SW 1271 (cell line): Measurements from ENCODE around the gene LLCFC1.

Source experiments
- DNase-seq, 2 experiments: peaks; one replicate each; lab custom pipeline; 2025; lab: John Stamatoyannopoulos, UW

LLCFC1 gene

GRCh38 chr7:142910031-142910433 is 29.3 kb upstream of the LLCFC1 start:
- no peak for DNase-seq

DNA sequence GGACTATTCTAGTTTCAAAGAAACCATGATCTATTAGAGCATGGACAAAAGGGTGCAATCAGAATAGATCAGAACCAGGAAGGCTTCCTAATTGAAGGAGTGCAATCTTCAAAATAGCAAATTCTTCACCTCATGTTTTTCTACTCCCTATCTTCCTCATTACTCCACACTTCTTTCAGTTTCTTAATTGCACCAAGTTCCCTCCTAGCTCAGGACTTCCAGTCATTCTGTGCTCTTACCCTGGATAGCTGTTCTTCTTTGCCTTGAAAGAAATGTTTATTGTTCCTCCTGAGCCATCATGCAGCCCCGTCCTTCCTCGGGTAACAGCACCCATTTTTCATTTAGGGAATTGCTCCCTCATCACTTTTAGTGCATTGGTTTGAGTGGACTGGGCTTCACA is 28.8 kb upstream of the LLCFC1 start:
- DNase-seq = no peak

- DNase-seq = no peak
These were observed 26.2 kb upstream of the LLCFC1 start for GRCh38 chr7:142913051-142913450.

DNA sequence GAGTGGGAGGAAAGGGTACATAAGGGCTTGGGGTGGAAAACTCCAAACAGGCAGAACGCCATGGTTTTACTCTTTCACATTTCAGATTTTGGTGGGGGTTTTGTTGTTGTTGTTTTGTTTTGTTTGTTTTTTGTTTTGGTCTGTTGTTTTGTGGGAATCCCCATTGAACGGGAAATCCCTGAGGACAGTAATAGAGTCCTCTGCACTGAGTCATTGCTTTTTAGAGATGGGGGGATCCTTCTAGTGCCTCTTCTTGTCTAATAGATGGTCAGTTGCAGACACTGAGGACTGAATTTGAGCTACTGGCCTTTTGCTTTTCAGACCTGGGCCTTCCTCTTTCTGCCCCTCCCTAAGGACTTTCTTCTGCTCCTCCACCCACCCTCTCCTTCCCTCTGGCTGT is 25.7 kb upstream of the LLCFC1 start:
- DNase-seq = no peak

DNA sequence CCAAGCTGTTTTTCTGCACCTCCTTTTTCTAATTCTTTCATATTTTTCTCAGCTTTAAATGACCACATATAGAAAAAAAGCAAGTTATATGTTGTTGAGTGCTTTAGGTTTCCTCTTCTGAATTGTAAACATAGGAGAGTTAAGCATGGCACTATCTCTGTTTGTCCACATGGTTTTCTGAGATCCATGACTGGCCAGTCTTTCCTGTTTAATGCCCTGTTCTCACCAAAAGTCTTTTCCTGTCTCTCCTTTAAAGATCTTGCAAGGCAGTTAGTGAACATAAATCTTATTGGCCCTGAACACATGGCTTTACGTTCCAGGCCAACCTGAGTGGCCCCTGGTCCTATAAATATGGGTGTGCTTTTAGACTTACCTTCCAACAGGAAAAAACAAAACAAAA is 25.2 kb upstream of the LLCFC1 start:
- DNase-seq = no peak

- no peak for DNase-seq
These were observed 24.0 kb upstream of the LLCFC1 start for GRCh38 chr7:142915315-142915714.

GRCh38 chr7:142916508-142916907 is 22.8 kb upstream of the LLCFC1 start:
- no peak for DNase-seq

- no peak for DNase-seq
These were observed 21.8 kb upstream of the LLCFC1 start for GRCh38 chr7:142917447-142917846.

- no peak for DNase-seq
These were observed 20.4 kb upstream of the LLCFC1 start for GRCh38 chr7:142918901-142919300.

DNA sequence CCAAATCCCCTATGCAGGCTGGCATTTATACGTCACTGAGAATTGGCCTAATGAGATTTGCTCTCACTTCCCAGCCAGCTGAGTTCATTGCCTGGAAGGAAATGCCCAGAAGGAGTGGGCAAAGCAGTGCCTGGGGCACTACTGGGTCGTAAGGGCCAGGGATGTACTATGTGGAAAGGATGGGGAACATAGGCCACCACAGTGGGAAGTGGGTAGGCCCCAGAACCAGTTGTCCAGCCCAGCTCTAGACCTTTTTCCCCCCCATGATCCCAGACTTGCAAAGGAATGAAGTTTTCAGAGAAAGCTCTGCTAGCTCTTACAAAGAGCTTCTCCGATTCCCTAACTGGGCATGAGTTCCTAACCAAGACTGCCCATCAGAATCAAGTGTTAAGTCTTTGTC is 19.6 kb upstream of the LLCFC1 start:
- no peak for DNase-seq

DNA sequence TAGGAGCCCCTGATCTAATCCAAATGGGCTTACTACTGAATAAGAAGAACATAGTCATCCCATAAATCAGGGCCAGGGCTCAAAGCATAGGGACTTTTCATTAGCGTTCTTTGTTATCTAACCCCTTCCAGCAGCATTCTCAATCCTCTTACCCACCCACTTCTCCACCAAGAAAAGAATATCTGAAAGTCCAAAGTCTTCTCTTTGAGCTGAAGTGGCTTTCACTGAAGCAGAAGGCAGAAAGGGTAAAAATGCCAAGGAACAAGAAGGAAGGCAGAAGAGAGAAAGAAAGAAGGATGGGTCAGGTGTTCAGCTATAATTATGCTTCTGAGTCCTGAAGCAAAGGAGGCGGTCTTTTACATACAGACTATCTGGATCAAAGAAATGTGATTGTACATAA is 15.9 kb upstream of the LLCFC1 start:
- DNase-seq = no peak

- no peak for DNase-seq
These were observed 13.9 kb upstream of the LLCFC1 start for GRCh38 chr7:142925413-142925812.

- no peak for DNase-seq
These were observed 12.1 kb upstream of the LLCFC1 start for GRCh38 chr7:142927085-142927745.

DNA sequence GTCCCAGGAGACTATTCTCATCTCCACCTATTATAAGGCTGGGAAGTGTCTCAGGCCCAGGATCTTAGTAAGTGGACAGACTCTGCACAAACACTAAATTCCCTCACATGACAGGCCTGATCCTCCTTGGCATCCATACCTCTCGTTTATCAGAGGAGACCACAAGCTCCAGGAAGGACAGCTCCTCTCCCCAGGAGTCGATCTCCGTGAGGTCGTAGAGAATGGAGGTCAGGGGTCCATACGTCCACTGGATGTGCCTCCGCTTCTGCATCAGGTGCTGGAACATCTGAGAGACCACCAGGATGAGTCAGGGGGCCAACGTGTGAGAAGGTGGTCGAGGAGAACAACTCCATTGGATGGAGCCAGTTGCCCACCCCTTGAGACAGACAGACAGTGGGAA is 11.3 kb upstream of the LLCFC1 start:
- DNase-seq = no peak

GRCh38 chr7:142930126-142930730 is 9.1 kb upstream of the LLCFC1 start:
- DNase-seq = no peak

- DNase-seq = no peak
These were observed 6.7 kb upstream of the LLCFC1 start for GRCh38 chr7:142932386-142933091.

GRCh38 chr7:142933092-142933475 is 6.2 kb upstream of the LLCFC1 start:
- no peak for DNase-seq

GRCh38 chr7:142933624-142934023 is 5.7 kb upstream of the LLCFC1 start, which contains the start of gene TRPV5:
Gene TRPV5 (minus strand): TSS chr7:142933746. CDS start chr7:142933459, 287 bp downstream.
- no peak for DNase-seq

DNA sequence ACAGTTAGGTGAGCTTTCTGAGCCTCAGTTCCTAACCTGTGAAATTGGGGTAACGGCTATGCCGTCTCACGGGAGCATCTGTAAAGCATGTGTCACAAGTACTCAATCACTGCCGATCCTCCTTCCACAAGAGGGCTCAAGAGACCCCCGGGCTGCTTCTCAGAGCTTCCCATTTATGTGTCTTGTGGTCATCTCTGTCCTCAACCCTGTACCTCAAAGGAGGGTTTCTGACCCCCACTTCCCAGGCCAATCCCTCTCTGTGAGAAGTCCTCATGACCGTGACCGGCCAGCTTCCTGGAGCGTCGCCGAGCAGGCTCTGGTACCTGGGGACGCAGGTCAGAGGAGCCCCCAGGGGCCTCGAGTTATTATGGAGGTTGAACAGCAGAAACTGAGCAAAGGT is 5.2 kb upstream of the LLCFC1 start:
- no peak for DNase-seq

DNA sequence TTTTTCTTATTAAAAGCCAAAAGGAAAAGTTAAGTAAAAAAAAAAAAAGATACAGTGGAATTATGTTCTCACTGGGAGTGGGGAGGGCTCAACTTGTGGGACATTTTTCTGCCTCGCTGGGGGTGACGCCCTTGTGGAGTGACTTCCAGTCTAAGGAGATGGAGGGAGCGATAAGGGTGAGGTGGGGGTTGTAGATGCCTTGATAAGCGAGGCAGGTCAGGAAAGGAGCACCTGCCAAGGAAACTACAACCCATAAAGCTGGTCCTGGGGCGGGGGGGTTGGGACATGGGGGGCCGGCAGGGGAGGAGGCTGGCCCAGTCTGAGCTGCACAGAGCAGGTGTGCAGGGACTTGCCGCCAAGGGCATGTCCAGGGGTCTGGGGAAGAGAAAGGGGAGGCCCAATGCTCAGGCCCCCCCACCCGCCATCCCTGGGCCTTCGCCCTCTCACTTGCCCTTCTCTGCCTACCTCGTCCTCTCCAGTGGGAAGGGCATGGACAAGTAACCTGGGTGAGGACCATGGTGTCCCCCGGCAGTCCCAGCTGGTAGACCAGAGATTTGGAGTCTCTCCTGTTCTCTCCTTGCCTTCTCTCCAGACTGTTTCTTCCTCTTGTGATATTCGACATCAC is 3.2 kb upstream of the LLCFC1 start:
- DNase-seq = no peak

GRCh38 chr7:142938611-142939010 is 673 bp upstream of the LLCFC1 start:
- DNase-seq = no peak

GRCh38 chr7:142940966-142941535 is 1.8 kb downstream of the LLCFC1 start:
- DNase-seq = no peak

DNA sequence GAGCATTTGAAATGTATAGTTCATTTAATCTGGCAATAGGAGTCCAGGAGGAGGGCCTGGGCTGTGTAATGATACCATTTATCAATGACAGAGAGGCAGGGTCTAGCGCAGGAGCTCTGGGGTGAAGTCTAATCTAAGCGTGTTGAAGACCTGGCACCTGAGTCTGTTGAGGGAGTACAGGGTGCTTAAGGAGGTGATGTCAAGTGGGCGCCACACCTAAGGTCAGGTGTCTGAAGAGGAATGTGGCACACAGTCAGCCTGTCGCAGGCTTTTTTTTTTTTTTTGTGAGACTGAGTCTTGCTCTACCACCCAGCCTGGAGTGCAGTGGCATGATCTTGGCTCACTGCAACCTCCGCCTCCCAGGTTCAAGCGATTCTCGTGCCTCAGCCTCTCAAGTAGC is 2.3 kb downstream of the LLCFC1 start:
- no peak for DNase-seq
